Measurements from ENCODE around the gene STN1. TPM values are rescaled to one million over a fixed set of nuclear protein-coding genes. Genes with fewer than 3 reads are reported as not detected.

STN1 gene
- total RNA-seq, 1 donor: 20.6 TPM

DNA sequence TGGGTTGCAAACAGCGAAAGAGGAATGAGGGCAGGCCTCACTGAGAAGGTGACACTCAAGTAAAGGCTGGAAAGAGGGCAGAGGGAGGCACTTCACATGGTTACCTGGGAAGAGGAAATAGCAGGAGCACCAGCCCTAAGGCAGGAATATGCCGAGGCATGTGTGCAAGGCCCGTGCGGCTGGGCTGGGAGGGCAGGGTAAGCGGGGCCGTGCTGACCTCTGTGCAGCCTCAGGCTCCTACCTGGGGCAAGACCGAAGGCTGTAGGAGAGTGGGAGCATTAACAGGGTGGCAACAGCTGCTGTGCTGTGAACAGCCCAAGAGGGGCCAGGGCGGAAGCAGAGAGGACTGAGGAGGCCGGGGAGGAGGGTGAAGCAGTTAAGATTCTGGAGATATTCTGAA, 38.6 kb downstream of the STN1 start:
- no peaks in the 10 kb centered on the region for H3K9me3 ChIP-seq (ENCODE audit: low read depth, low read length)
- H4K20me1 ChIP-seq (ENCODE audit: insufficient read depth, low read length): no peaks in the 10 kb centered on the region
- no peak overlapping the region for H3K27ac ChIP-seq (ENCODE audit: low read depth, low read length)
- no peaks in the 10 kb centered on the region for H3K27me3 ChIP-seq (ENCODE audit: insufficient read depth, low read length)
- no peaks in the 10 kb centered on the region for H3K79me2 ChIP-seq (ENCODE audit: insufficient read depth, low read length)
- H3K4me3 ChIP-seq (ENCODE audit: insufficient read depth, low read length): no peak overlapping the region
- TF ChIP-seq, protein P1, sequence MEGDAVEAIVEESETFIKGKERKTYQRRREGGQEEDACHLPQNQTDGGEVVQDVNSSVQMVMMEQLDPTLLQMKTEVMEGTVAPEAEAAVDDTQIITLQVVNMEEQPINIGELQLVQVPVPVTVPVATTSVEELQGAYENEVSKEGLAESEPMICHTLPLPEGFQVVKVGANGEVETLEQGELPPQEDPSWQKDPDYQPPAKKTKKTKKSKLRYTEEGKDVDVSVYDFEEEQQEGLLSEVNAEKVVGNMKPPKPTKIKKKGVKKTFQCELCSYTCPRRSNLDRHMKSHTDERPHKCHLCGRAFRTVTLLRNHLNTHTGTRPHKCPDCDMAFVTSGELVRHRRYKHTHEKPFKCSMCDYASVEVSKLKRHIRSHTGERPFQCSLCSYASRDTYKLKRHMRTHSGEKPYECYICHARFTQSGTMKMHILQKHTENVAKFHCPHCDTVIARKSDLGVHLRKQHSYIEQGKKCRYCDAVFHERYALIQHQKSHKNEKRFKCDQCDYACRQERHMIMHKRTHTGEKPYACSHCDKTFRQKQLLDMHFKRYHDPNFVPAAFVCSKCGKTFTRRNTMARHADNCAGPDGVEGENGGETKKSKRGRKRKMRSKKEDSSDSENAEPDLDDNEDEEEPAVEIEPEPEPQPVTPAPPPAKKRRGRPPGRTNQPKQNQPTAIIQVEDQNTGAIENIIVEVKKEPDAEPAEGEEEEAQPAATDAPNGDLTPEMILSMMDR (IDR thresholded peaks at IDR 0.05; ENCODE audit: extremely low read depth, low read depth, low read length): no peak
- no peak overlapping the region for H3K4me2 ChIP-seq (ENCODE audit: insufficient read depth, low read length)
- no peaks in the 10 kb centered on the region for H3K4me1 ChIP-seq (ENCODE audit: insufficient read depth, low read length)
- no peak for DNase-seq (ENCODE audit: insufficient read length, low spot score, missing footprints)
- peaks cover 36% of the 10 kb centered on the region for H3K36me3 ChIP-seq (ENCODE audit: insufficient read depth, low read length)
- no peak overlapping the region for H2AFZ ChIP-seq (ENCODE audit: low read length)

DNA sequence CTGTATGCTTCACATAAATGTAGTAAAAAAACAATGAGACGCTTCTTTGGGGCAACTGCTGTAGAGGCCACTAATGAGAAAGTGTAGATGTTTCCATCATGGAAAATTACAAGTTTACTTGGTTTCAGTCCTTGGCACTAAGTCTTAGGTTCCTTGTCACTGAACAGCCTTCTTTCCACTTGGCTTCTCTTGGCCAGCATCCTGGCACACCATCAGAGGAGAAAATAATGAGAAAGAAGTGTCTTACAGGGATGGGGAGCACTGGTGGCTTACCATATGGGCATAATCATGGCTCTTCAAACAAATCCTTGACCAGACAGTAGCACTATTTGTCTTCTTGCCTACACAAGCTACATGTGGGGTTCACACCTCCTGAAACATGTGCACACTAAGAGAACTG, 40.1 kb downstream of the STN1 start:
- Histone ChIP-seq H3K79me2 (ENCODE audit: insufficient read depth, low read length) (no peaks in the 10 kb centered on the region), H3K4me3 (ENCODE audit: insufficient read depth, low read length) (no peak overlapping the region), H3K36me3 (ENCODE audit: insufficient read depth, low read length) (peaks cover 30% of the 10 kb centered on the region), H3K27ac (ENCODE audit: low read depth, low read length) (no peak overlapping the region), H3K4me2 (ENCODE audit: insufficient read depth, low read length) (no peak overlapping the region), H2AFZ (ENCODE audit: low read length) (no peak overlapping the region), H3K9me3 (ENCODE audit: low read depth, low read length) (no peaks in the 10 kb centered on the region), H3K4me1 (ENCODE audit: insufficient read depth, low read length) (no peaks in the 10 kb centered on the region), H4K20me1 (ENCODE audit: insufficient read depth, low read length) (no peaks in the 10 kb centered on the region), H3K27me3 (ENCODE audit: insufficient read depth, low read length) (no peaks in the 10 kb centered on the region)
- TF ChIP-seq, protein P1 (IDR thresholded peaks at IDR 0.05; ENCODE audit: extremely low read depth, low read depth, low read length): no peak
- DNase-seq (ENCODE audit: insufficient read length, low spot score, missing footprints): no peak

DNA sequence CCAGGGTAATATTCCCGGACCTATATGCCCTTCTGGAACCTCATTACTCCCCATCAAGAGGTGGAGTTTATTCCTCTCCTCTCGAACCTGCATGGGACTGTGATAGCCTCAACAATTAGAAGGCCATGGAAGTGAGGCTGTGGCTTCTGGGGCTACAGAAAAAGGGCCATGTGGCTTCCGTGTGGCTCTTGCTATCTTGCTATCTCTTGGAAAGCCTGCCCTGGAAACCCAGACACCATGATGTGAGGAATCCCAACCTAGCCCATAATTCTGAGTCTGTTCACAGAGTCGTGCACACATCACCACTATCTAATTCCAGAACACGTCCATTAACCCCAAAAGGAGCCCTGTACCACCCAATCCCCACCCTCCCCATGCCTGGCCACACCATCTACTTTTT, 41.8 kb downstream of the STN1 start:
- DNase-seq (ENCODE audit: insufficient read length, low spot score, missing footprints): no peak
- no peak overlapping the region for H3K4me2 ChIP-seq (ENCODE audit: insufficient read depth, low read length)
- no peak overlapping the region for H2AFZ ChIP-seq (ENCODE audit: low read length)
- TF ChIP-seq, protein P1 (IDR thresholded peaks at IDR 0.05; ENCODE audit: extremely low read depth, low read depth, low read length): no peak
- peaks cover 13% of the 10 kb centered on the region for H3K36me3 ChIP-seq (ENCODE audit: insufficient read depth, low read length)
- no peaks in the 10 kb centered on the region for H3K4me1 ChIP-seq (ENCODE audit: insufficient read depth, low read length)
- H3K27ac ChIP-seq (ENCODE audit: low read depth, low read length): no peak overlapping the region
- no peaks in the 10 kb centered on the region for H3K27me3 ChIP-seq (ENCODE audit: insufficient read depth, low read length)
- no peak overlapping the region for H3K4me3 ChIP-seq (ENCODE audit: insufficient read depth, low read length)
- no peaks in the 10 kb centered on the region for H4K20me1 ChIP-seq (ENCODE audit: insufficient read depth, low read length)
- no peaks in the 10 kb centered on the region for H3K79me2 ChIP-seq (ENCODE audit: insufficient read depth, low read length)
- H3K9me3 ChIP-seq (ENCODE audit: low read depth, low read length): no peaks in the 10 kb centered on the region

DNA sequence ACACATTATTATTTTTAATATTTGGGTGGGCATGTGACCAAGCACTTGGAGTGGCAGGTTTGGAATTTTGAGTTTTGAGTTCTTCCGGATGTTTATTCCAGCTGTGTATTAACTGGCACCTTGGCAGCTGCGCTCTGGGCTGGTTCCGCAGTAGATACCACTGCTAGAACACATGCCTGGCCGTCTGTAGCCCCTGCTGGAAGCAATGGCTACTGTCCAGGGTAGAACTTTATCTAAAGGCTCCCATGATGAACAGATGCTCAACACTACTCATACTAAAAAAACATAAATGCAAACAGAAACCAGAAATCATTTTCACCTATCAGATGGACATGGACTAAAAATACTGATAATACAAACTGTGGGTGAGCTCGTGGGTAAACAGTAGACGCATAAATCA, 43.3 kb downstream of the STN1 start:
- no peak overlapping the region for H3K4me3 ChIP-seq (ENCODE audit: insufficient read depth, low read length)
- H3K27me3 ChIP-seq (ENCODE audit: insufficient read depth, low read length): no peaks in the 10 kb centered on the region
- no peak for DNase-seq (ENCODE audit: insufficient read length, low spot score, missing footprints)
- no peak overlapping the region for H3K27ac ChIP-seq (ENCODE audit: low read depth, low read length)
- H4K20me1 ChIP-seq (ENCODE audit: insufficient read depth, low read length): no peaks in the 10 kb centered on the region
- TF ChIP-seq, protein P1 (IDR thresholded peaks at IDR 0.05; ENCODE audit: extremely low read depth, low read depth, low read length): no peak
- no peak overlapping the region for H3K4me2 ChIP-seq (ENCODE audit: insufficient read depth, low read length)
- H2AFZ ChIP-seq (ENCODE audit: low read length): no peak overlapping the region
- no peaks in the 10 kb centered on the region for H3K79me2 ChIP-seq (ENCODE audit: insufficient read depth, low read length)
- H3K9me3 ChIP-seq (ENCODE audit: low read depth, low read length): no peaks in the 10 kb centered on the region
- H3K4me1 ChIP-seq (ENCODE audit: insufficient read depth, low read length): peaks cover 7% of the 10 kb centered on the region
- peaks cover 6% of the 10 kb centered on the region for H3K36me3 ChIP-seq (ENCODE audit: insufficient read depth, low read length)
